Thoracic aorta endothelial cell (primary cell): Measurements from ENCODE around the gene PRIMPOL. TPM values are rescaled to one million over a fixed set of nuclear protein-coding genes. Genes with fewer than 3 reads are reported as not detected.

Experiments used
- total RNA-seq: library from RNA; depleted of rRNA; stranded (reverse); fragments of >200 nt; gene quantifications from 2 replicates; pipeline ENCODE4 v1.2.3, GENCODE V29; 2012

The PRIMPOL gene
- total RNA-seq = 16.6 and 18.4 TPM in 2 replicates

GRCh38 chr4:184649026-184649970 lies at the start of gene PRIMPOL, which contains the start of gene CASP3:
TSS of gene PRIMPOL (plus strand) at chr4:184649738. CDS start at chr4:184657141, 7,403 bp downstream.
TSS of gene CASP3 (minus strand) at chr4:184649447. CDS start at chr4:184638453, 10,994 bp downstream.

GRCh38 chr4:184733654-184734524 lies 84.4 kb downstream of the PRIMPOL start, which contains the start of gene CENPU:
TSS of gene CENPU (minus strand) at chr4:184734096. CDS start at chr4:184734062, 34 bp downstream.

Other genes with a start within 250 kb of the PRIMPOL start
- 26.3 and 29.0 TPM in 2 replicates for gene IRF2, start 175.2 kb upstream of the PRIMPOL start, total RNA-seq
- gene CASP3, start 291 bp upstream of the PRIMPOL start, total RNA-seq = 114 and 132 TPM in 2 replicates
- 36.7 and 48.5 TPM in 2 replicates for gene CENPU, start 84.4 kb downstream of the PRIMPOL start, total RNA-seq
- gene ACSL1, start 176.2 kb downstream of the PRIMPOL start, total RNA-seq = 31.3 and 37.6 TPM in 2 replicates